CD4-positive, alpha-beta T cell treated with Interleukin-4 for 4 hours (primary cell): Measurements from ENCODE around the gene MYO1B.

Source experiments
- DNase-seq: peaks from one replicate; pipeline ENCODE4 v3.0.0-alpha.2; 2020

Gene MYO1B

DNA sequence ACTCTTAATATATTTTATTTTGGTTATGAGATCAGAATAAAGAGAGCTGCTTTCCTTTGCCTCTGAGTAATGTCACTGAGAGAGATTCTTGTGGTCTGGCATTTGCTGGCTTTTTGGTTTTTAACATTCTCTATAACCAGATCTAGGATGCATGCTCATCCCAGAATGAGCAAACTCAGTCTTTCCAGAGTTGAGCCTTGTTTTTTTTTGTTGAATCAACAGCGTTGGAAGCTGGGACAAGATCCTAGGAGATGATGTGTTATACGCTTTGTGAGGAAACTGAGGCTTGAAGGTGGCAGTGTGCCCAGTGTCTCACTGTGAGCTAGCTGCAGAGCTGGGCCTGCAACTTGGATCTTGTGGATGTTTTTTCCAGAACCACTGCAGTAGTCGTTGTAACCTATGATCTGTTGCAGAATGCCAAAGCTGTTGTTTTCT lies 19.5 kb downstream of the MYO1B start:
- no peak for DNase-seq

DNA sequence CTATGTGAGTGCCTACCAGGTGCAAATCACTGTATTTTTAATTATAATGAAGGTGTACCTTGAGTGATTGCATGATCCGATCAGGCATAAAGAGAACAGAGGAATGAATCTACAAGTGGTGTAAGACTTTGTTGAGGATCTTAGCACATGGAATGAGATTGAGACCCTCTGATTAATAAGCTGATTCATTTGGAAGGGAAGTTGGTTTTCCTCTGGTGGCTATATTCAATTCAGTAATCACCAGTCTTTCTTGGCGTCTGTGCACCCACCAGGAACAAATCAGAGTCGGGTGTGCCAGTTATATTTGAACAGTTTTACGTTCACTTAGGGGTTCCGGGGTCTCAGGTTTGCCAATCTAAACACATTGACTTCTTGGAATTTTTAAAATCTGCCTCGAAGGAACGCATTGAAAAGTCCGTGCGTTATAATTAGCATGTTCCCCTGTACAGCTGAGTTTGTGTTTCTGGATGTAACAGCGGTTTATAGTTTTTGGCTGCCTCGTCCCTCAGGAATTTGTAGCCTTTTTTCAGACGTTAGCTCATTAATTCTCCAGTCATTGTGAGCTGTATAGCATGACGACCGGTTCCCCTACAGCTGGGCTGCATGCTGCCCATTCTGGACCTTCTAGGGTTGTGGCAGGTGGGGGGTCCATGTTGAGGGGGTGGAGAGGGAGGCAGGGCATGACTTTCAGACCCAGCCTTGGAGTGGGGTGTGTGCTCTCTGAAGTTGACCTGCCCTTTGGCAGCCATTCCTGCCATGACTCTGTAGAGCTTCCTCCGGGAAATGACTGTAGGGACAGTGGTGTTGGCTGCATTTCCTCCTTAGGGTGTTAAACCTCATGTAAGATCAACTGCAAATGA lies 20.3 kb downstream of the MYO1B start:
- DNase-seq, result no peak

DNA sequence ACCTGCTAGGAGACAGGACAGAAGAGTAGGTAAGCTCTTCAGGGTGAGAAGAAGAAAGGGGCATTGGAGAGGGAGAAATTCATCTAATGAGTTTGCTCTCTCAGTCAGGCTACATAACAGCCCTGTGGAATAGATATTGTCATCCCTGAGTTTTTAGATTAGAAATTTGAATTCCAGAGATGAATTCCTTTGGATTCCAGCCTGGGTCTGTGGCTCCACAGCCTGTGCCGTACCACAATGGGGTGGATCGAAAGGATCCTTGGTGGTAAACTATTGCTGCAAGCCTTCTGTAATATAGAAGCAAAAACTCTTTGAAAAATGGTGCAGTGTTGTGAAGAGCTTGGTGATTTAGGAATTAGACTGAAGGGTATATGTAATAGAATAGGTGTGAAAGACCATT lies 21.0 kb downstream of the MYO1B start:
- DNase-seq, result no peak

DNA sequence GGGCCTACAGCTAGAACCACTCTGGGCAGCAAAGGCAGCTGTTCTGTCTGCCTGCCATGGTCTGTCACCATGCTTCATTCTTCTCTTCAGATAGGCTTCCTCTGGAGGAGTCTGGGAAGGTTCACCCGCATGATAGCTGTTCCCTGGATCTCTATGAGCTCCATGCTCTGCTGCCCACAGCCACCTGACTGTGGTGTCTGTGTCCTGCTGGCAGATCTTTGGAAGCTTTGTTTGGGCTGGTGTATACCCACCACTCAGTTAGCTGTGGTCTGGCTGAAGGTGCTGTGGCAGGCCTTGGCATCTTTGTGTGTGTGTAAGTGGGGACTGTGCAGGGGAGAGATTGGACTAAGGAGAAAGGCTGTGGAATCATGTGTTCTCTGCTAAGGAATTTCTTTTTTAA lies 23.4 kb downstream of the MYO1B start:
- DNase-seq, result no peak

DNA sequence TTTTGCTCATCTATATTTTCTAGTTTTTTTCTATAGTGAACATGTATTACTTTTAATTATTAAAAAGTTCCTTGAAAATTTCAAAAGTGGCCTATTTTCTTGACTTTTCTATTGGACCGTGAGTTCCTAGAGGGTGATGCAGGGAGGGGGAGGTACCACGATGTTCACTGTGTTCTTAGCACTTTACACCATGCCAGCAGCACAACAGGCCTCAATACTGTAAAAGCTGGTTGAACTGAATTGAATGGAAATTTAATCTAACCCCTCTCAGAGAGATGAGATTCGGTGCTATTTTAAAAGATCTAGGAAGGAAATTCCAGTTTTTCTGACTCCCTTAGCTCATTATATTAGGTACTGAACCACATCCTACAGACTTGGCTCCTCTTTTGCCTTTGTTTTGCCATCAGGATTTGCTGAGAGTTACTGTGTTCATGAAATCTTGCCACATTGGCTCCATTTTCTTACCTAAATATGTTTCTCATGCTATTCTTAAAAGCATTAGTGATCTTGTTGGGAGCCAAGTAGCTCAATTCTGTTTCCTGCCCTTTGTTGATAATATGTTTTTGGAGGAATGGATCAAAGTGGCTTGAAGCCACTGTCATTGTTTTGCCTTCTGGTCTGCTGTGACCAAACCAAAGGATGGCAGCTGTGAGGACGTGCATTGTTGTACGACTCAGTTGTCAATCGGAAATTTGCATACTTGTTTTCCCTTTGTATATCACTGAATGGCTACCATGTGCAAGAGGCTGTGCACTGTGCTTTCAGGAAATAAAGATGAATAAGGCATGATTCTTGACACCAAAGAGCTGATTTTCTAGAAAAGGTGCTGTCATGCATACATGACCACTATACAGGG lies 25.3 kb downstream of the MYO1B start:
- no peak for DNase-seq

DNA sequence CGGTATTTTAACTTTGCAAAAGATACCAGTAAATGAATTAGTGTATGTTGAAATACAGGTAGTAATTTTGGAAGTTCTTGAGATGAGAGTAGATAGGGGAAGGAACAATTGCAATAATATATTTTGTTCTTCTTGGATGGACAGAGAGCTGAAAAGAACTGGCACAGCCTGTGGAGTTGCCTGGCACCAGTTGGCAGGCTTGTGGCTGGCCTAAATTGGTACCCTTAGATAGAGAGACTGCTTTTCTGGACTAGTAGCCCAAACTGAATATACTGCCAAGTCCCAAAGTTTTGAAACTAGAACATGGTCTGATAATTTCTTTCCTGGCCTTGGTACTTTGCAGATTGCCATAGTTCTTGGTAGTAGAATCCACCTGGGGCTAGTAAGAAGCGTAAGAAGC lies 26.9 kb downstream of the MYO1B start:
- DNase-seq, result no peak

DNA sequence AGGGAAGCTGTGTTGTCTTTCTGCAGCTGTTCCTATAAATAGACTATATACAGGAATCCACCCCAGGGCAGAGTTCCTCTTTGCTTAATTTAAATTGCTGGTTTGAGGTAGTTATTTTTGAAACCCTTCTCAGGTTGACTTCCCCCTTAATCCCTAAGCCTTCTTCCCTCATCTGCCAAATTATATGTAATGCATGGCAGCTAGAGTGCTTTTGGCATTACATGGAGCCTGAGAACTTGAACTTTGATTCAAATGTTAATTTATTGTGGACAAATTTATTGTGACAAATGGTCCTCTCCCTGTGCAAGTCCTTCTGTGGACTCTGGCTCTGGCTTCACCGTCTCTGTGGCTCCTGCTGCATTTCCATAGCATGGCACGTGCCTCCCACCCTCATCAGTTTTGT lies 29.2 kb downstream of the MYO1B start:
- no peak for DNase-seq

DNA sequence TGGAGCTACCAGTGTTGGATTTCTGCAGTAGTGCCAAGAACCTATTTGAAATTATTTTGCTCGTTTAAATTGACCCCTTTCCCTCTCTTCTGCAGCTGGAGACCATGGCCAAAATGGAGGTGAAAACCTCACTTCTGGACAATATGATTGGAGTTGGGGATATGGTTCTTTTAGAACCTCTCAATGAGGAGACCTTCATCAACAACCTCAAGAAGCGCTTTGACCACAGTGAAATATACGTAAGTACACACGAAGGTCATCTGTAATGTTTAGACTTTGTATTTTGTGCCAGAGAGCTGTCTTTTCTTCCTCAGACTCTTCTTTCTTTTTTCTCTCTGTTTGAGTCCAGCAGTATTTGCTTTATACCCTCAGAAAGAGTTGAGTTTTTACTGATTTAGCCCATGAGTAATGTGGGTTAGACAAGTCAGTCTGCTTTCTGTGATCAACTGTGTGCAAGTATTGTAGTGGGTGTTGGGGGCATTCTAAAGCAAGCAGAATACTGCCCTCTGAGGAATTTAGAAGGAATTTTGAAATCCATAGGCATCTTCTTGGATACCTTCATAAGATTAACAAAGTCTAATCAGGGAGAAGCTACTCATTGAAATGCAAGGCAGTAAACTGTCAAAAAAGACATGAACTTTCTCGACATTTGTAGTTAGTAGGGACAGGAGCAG lies 31.7 kb downstream of the MYO1B start:
- DNase-seq, result no peak

DNA sequence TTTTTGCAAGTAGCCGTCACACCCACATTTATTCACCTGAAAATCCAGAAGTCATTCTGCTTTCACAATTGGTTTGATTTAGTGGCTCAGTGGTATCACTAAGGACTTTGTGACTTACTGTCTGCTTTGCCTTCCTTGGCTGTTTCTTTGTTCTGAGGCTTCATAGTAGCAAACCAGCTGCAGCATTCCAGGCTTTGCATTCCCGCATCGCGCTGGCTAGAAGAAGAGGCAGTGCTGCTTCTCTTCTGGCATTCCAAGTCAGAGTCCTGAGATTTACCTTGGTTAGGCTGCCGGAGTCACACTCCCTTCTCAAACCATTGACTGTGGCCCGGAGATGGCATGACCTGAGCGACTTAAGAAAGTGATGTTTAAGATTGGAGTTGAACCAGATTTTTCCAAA lies 35.1 kb downstream of the MYO1B start:
- no peak for DNase-seq

DNA sequence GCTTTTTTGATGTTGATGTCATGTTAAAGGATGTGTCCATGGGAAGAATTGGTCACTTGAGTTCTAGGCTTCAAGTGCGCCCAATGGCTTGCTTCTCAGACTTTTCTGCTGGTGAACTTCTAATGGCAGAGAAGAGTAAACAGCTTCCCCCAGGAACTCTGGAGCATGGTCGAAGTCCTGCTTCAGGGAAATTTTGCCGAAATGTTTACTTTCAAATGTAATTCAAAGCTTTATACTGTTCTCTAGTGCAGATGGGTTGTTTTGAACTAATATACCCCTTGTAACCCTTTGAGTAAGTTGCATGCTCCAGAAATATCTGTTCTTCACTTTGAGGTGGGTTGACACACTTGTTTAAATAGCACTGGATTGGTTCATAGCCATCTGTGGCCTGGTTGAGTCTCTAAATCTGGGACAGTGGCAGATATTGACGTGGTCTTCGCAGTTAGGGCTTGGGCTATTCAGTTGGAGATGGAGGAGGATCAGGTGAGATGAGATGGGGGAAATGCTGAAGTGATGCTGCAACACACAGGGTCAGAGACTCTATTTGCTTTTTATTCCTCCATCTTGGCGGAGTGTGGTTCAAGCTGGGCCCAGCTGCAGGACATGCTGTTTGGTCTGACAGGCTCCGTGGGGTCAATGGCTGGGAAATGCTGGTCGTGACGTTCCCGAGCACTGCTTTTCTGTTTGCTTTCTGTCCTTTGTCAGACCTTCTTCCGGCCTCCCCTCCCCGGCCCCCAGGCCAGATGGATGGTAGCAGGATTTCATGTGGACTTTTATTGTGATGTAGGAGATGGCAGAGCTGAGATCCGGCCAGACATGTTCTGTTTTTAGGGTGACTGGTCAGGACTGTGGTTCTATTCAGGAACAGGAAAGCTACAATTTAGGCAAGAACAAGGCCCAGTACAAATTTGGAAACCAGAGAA lies 35.9 kb downstream of the MYO1B start:
- no peak for DNase-seq

DNA sequence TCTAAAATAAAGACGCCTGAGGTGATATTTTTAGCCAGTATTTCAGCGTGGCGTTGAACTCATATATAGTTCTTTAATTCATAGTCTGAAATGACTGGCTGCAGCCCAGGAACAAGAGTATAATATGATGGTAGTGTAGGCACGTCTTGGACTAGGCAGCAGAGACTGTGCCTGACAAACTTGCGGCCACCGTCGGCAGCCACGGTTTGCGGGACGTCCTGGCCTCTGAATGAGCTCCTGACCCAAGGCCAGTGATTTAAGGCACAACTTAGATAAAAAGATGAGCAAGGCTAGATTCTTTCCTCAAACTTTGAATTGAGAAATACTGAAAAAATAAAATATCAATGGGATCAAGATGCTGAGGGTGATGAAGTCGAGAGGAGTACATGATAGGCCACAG lies 40.0 kb downstream of the MYO1B start:
- DNase-seq, result no peak

DNA sequence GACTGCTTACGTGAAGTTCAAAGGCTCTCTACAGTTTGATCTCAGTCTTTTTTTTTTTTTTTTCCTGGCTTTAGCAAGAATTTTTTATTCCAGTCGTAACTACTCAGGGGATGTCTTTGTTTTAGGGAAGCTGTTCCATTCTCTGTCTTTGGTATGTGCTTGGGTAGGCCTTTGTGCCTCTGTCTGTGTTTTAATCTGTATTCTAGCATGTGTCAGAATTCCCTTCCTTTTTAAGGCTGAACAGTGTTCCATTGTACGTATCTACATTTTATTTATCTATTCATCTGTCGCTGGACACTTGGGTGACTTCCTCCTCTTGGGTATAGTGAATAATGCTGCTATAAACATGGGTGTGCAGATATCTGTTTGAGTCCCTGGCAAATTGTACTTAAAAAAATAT lies 42.6 kb downstream of the MYO1B start:
- no peak for DNase-seq

DNA sequence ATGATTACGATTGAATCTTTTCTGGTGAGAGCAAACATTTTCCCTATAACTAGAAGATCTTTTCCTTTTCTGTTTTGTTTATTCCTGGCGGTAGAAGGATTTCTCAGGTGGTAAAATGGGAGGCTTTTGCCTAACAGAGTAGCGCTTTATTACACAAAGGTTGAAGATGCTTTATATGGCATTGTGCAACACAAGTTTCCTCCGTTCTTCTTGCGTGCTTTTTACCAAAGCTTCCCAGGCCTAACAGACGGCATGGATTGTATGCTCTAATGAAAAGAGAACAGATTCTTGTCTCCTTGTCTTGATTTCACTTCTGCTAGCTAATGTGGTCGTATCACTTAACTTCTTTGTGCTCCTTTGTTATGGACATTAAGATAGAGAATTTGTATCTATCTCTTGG lies 43.8 kb downstream of the MYO1B start:
- DNase-seq, result no peak

DNA sequence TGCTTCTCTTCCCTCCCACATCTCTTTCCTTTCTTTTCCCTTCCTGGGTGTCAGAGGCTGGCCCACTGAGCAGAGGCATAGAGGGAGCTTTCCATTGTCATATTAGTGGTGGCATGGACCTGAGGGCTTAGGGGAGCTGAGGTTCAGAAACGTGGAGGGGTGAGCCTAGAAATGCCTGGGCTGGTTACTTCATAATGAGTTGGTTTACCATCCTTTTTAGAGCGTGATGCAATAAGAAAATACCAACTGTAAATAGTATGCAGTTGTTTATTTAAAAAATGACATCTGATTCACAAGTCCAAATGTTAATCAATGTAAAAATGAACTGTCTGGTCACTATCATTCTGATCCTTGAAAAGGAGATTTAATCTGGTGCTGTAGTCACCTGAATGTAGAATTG lies 46.3 kb downstream of the MYO1B start:
- no peak for DNase-seq

DNA sequence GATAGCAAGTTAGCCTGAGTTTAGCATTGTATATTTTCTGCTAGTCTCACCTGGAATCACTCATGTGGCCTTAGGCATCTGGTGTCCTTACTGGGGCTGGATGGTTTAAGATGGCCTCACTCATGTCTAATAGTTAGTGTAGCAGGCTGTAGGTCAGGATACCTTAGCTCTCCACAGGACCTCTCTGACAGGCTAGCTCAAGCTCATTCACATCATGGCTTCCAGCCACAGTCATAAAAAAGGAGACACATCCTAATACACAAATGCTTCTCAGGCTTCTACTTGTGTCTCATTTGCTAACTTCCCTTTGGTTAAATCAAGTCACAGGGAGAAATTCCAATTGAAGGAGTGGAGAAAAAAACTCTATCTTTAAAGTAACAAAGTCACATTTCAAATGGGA lies 47.7 kb downstream of the MYO1B start:
- no peak for DNase-seq

DNA sequence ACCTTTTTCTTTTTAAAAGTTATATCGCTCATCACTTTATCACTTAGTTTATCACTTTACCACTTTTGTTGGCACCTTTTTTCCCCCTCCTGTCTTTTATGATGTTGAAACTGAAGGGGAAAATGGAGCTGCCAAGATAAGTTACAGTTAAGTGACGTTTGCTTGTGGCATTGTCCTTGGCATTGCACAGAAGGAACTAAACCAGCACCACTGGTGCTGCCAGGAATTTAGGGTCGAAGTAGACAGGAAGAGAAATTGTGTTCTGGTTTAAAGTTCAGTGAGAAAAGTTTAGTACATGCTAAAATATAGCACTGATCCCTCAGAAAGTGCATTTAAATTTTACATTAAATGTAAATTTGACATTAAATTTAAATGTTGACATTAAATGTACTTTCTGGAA lies 49.9 kb downstream of the MYO1B start:
- DNase-seq, result no peak

DNA sequence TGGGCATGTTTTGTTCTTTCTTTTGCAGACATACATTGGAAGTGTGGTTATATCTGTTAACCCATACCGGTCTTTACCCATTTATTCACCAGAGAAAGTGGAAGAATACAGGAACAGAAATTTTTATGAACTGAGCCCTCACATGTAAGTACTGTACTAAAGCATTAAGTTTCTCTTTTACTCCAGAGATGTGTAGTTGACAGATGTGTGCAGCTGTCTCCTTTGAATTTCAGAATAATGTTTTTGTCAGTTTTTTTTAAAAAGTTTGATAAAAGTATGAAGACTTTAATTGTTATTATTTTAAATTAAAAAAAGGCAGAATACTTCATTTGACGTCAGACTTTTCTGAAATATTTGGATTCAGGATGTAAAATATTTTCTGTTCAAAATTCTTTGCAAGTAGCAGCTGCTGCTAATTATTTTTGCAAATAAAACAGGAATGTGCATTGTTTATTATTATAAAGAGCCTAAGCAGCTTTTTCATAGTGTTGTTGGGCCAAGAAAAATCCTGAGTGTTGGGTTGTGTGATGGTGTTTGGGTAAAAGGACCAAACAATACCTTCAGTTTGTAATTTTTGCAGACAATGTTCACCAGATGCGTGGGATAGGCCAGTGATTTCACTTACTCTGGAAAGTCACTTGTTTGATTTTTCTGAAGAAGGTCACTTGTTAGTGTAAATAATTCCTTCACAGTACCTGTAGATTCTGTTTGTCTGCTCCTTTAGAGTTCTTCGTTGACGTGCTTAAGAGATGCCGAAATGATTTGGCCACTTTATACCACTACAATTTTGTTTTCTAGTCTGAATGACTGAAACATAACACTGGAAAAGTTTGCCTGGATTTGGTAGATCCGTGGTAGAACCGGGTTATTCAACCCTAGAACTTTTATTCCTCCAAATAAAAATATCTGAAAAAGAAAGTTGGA lies 51.1 kb downstream of the MYO1B start:
- DNase-seq, result no peak

DNA sequence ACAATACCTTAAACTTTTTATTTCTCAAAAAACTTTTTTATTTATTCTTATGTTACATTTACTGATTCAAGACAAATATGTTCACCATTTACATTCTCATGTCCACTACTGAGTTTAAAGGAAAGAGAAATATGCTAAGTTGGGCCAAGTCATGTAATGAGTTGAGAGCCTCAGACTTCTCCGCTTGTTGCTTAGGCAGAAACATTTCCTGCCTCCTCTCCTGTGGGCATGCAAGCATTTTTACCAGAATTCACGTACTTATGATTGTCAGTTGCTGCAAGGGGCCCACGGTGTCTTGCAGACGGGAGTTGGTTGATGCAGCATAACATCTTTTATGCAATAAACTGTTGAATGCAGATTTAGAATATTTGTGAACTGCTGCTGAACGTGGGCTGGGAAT lies 51.8 kb downstream of the MYO1B start:
- DNase-seq, result no peak

DNA sequence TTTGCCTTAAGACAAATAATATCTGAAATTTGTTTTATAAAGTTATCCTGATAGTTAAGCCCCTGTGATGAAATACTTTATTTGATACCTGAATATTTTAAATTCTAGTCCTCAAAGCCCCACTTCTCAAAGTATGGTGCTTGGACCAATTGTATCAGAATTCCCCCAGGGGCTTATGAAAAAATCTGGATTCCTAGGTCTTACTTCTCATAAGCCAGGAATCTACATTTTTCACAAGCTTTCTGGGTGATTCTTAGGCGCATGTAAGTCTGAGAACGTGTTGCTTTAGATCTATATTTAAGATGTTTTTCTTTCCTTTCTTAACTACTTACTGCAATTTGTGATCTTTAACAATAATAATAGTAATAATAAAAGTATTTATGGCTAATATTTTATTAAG lies 53.1 kb downstream of the MYO1B start:
- DNase-seq, result no peak

DNA sequence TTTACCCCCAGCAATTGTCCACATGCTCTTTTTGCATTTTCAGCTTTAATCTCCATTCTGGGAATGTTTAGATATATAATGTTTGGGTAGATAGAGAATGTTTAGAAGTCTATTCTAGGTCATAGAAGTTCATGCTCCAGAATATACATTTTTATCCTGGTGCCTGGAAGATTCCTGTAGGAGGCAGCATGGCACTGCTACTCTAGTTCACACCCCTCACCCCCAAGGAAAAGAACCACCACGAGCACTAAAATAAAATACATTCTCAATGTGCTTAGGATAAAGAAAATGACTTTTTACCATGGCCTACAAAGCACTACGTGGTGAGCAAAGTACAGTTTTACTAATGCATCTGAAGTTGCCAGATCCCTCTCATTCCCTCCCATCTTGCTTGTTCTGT lies 53.8 kb downstream of the MYO1B start:
- DNase-seq, result no peak

DNA sequence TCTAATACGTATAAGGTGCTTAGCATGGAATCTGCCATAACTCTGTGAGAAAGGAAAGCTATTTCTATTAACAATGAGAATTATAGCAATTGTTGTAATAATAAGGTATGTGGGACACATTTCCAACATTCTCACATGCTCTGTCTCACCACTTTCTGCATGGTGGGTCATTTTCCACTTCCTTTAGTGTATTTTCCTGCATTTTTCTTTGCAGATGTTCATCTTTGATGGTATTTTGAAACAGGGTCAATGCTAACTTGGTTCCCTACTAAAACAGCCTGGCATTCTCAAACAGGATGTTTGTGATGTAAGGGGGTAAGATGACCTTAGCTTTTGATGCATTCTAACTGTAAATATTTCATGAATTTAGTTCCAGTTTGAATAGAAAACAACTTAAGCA lies 54.7 kb downstream of the MYO1B start:
- no peak for DNase-seq
